Gastroesophageal sphincter (tissue), 3 donors: ENCODE results near the gene FNBP1.

Experiments used
- CTCF ChIP-seq, 4 experiments: fragments of 200-600 bp in 2 of 4; fragments of 450-650 bp in 2 of 4; sonication (generic) in 1 of 4; IDR thresholded peaks; one replicate each; pipeline ENCODE4 v1.5.1; 2017 to 2019; ENCODE audit warnings: antibody characterized with exemption in 4 of 4, mild to moderate bottlenecking in 2 of 4, moderate library complexity in 2 of 4
- EP300 ChIP-seq: sonication (generic); formaldehyde crosslinking; IDR thresholded peaks from one replicate; pipeline ENCODE4 v1.6.1; 2017; ENCODE audit warnings: antibody characterized with exemption, mild to moderate bottlenecking
- POLR2A ChIP-seq, 2 donors: fragments of 450-650 bp; IDR thresholded peaks; one replicate each; pipeline ENCODE4 v1.6.1; 2017; ENCODE audit warnings: antibody characterized with exemption in 2 of 2, mild to moderate bottlenecking in 2 of 2, moderate library complexity in 1 of 2

- peak in 1 of 4 experiments; percentile 4 for TF ChIP-seq CTCF (IDR thresholded peaks at IDR 0.05)
- TF ChIP-seq EP300, result no peak
- TF ChIP-seq POLR2A (IDR thresholded peaks at IDR 0.05), result no peak
Observed at GRCh38 chr9:129886226-129887174, 156.5 kb downstream of the FNBP1 start.
